ENCODE measurements around the gene PRSS38. TPM values are rescaled to one million over a fixed set of nuclear protein-coding genes. Genes with fewer than 3 reads are reported as not detected.

Gene PRSS38
- total RNA-seq, 1 experiment from 2014 or later, result not detected

GRCh38 chr1:227793079-227793947 is 22.2 kb upstream of the PRSS38 start:
- H3K4me3 ChIP-seq, result no peak overlapping the region
- no peak overlapping the region for H3K27ac ChIP-seq
- no peaks in the 10 kb centered on the region for H3K36me3 ChIP-seq
- H3K9me3 ChIP-seq (replicated peaks), result no peaks in the 10 kb centered on the region
- peaks cover 32% of the 10 kb centered on the region for H3K4me1 ChIP-seq (replicated peaks)
- no peaks in the 10 kb centered on the region for H3K27me3 ChIP-seq (replicated peaks)
- no peak for DNase-seq (ENCODE audit: low read depth in 1 of 2, low spot score in 2 of 2)

GRCh38 chr1:227793948-227794816 is 21.3 kb upstream of the PRSS38 start:
- Histone ChIP-seq H3K27ac (no peak overlapping the region), H3K27me3 (replicated peaks) (no peaks in the 10 kb centered on the region), H3K36me3 (no peaks in the 10 kb centered on the region), H3K9me3 (replicated peaks) (no peaks in the 10 kb centered on the region), H3K4me1 (replicated peaks) (peaks cover 24% of the 10 kb centered on the region), H3K4me3 (no peak overlapping the region)
- DNase-seq (ENCODE audit: low read depth in 1 of 2, low spot score in 2 of 2), result peak; percentile 70 to 76

GRCh38 chr1:227794817-227795192 is 20.7 kb upstream of the PRSS38 start:
- Histone ChIP-seq H3K36me3 (no peaks in the 10 kb centered on the region), H3K27ac (no peak overlapping the region), H3K9me3 (replicated peaks) (no peaks in the 10 kb centered on the region), H3K27me3 (replicated peaks) (no peaks in the 10 kb centered on the region), H3K4me1 (replicated peaks) (peaks cover 19% of the 10 kb centered on the region), H3K4me3 (no peak overlapping the region)
- no peak for DNase-seq (ENCODE audit: low read depth in 1 of 2, low spot score in 2 of 2)

- H3K4me3 ChIP-seq, result no peak overlapping the region
- H3K36me3 ChIP-seq, result no peaks in the 10 kb centered on the region
- H3K27ac ChIP-seq, result no peak overlapping the region
- DNase-seq (ENCODE audit: low read depth in 1 of 2, low spot score in 2 of 2), result no peak
- no peaks in the 10 kb centered on the region for H3K9me3 ChIP-seq (replicated peaks)
- H3K4me1 ChIP-seq (replicated peaks), result peaks cover 19% of the 10 kb centered on the region
- H3K27me3 ChIP-seq (replicated peaks), result no peaks in the 10 kb centered on the region
Measured at GRCh38 chr1:227795732-227796131, 19.7 kb upstream of the PRSS38 start.

GRCh38 chr1:227796359-227796915 is 19.0 kb upstream of the PRSS38 start:
- H3K27me3 ChIP-seq (replicated peaks), result no peaks in the 10 kb centered on the region
- no peaks in the 10 kb centered on the region for H3K36me3 ChIP-seq
- no peaks in the 10 kb centered on the region for H3K9me3 ChIP-seq (replicated peaks)
- H3K4me3 ChIP-seq, result no peak overlapping the region
- H3K4me1 ChIP-seq (replicated peaks), result peaks cover 19% of the 10 kb centered on the region
- DNase-seq (ENCODE audit: low read depth in 1 of 2, low spot score in 2 of 2), result no peak
- H3K27ac ChIP-seq, result no peak overlapping the region

GRCh38 chr1:227797144-227797543 is 18.3 kb upstream of the PRSS38 start:
- peaks cover 19% of the 10 kb centered on the region for H3K4me1 ChIP-seq (replicated peaks)
- no peaks in the 10 kb centered on the region for H3K9me3 ChIP-seq (replicated peaks)
- H3K27ac ChIP-seq, result no peak overlapping the region
- DNase-seq (ENCODE audit: low read depth in 1 of 2, low spot score in 2 of 2), result no peak
- no peaks in the 10 kb centered on the region for H3K36me3 ChIP-seq
- H3K27me3 ChIP-seq (replicated peaks), result no peaks in the 10 kb centered on the region
- H3K4me3 ChIP-seq, result no peak overlapping the region

- DNase-seq (ENCODE audit: low read depth in 1 of 2, low spot score in 2 of 2), result no peak
- H3K4me1 ChIP-seq (replicated peaks), result peaks cover 19% of the 10 kb centered on the region
- no peak overlapping the region for H3K4me3 ChIP-seq
- no peaks in the 10 kb centered on the region for H3K36me3 ChIP-seq
- H3K9me3 ChIP-seq (replicated peaks), result no peaks in the 10 kb centered on the region
- no peaks in the 10 kb centered on the region for H3K27me3 ChIP-seq (replicated peaks)
- no peak overlapping the region for H3K27ac ChIP-seq
Measured at GRCh38 chr1:227797625-227798024, 17.9 kb upstream of the PRSS38 start.

- Histone ChIP-seq H3K27ac (no peak overlapping the region), H3K4me3 (no peak overlapping the region), H3K36me3 (no peaks in the 10 kb centered on the region), H3K9me3 (replicated peaks) (no peaks in the 10 kb centered on the region), H3K27me3 (replicated peaks) (no peaks in the 10 kb centered on the region), H3K4me1 (replicated peaks) (peaks cover 17% of the 10 kb centered on the region)
- no peak for DNase-seq (ENCODE audit: low read depth in 1 of 2, low spot score in 2 of 2)
Measured at GRCh38 chr1:227798078-227798802, 17.2 kb upstream of the PRSS38 start.

GRCh38 chr1:227799756-227800155 is 15.7 kb upstream of the PRSS38 start:
- Histone ChIP-seq H3K36me3 (no peaks in the 10 kb centered on the region), H3K4me3 (no peak overlapping the region), H3K27me3 (replicated peaks) (no peaks in the 10 kb centered on the region), H3K9me3 (replicated peaks) (no peaks in the 10 kb centered on the region), H3K4me1 (replicated peaks) (peaks cover 2% of the 10 kb centered on the region), H3K27ac (no peak overlapping the region)
- no peak for DNase-seq (ENCODE audit: low read depth in 1 of 2, low spot score in 2 of 2)

GRCh38 chr1:227803933-227804332 is 11.5 kb upstream of the PRSS38 start:
- Histone ChIP-seq H3K9me3 (replicated peaks) (no peaks in the 10 kb centered on the region; the same call in 1 of the 2 replicates), H3K4me1 (replicated peaks) (no peaks in the 10 kb centered on the region), H3K36me3 (no peaks in the 10 kb centered on the region), H3K27ac (no peak overlapping the region), H3K27me3 (replicated peaks) (no peaks in the 10 kb centered on the region), H3K4me3 (no peak overlapping the region)
- no peak for DNase-seq (ENCODE audit: low read depth in 1 of 2, low spot score in 2 of 2)

- DNase-seq (ENCODE audit: low read depth in 1 of 2, low spot score in 2 of 2), result no peak
- H3K27me3 ChIP-seq (replicated peaks), result no peaks in the 10 kb centered on the region
- H3K4me1 ChIP-seq (replicated peaks), result no peaks in the 10 kb centered on the region
- no peak overlapping the region for H3K27ac ChIP-seq
- no peaks in the 10 kb centered on the region; the same call in 1 of the 2 replicates for H3K9me3 ChIP-seq (replicated peaks)
- no peaks in the 10 kb centered on the region for H3K36me3 ChIP-seq
- no peak overlapping the region for H3K4me3 ChIP-seq
Measured at GRCh38 chr1:227805606-227806197, 9.8 kb upstream of the PRSS38 start.

- peak in 1 of 2 experiments; percentile 36 for DNase-seq (ENCODE audit: low read depth in 1 of 2, low spot score in 2 of 2)
- no peak overlapping the region for H3K27ac ChIP-seq
- H3K27me3 ChIP-seq (replicated peaks), result no peaks in the 10 kb centered on the region
- no peaks in the 10 kb centered on the region for H3K36me3 ChIP-seq
- no peak overlapping the region for H3K4me3 ChIP-seq
- no peaks in the 10 kb centered on the region; the same call in 1 of the 2 replicates for H3K9me3 ChIP-seq (replicated peaks)
- no peaks in the 10 kb centered on the region for H3K4me1 ChIP-seq (replicated peaks)
Measured at GRCh38 chr1:227808566-227808965, 6.9 kb upstream of the PRSS38 start.

GRCh38 chr1:227809026-227809425 is 6.4 kb upstream of the PRSS38 start:
- DNase-seq (ENCODE audit: low read depth in 1 of 2, low spot score in 2 of 2), result no peak
- Histone ChIP-seq H3K4me3 (no peak overlapping the region), H3K36me3 (no peaks in the 10 kb centered on the region), H3K27ac (no peak overlapping the region), H3K27me3 (replicated peaks) (no peaks in the 10 kb centered on the region), H3K4me1 (replicated peaks) (no peaks in the 10 kb centered on the region), H3K9me3 (replicated peaks) (no peaks in the 10 kb centered on the region; the same call in 1 of the 2 replicates)
